NCI-H1105 treated with DMSO at 0.1 percent for 48 hours (cell line): ENCODE measurements around the gene PAX3.
A peak's percentile ranks its signal among the peaks of the same experiment; 100 is the strongest.

Experiments used
- DNase-seq: peaks from one replicate; lab custom pipeline; 2025; lab: John Stamatoyannopoulos, UW

PAX3 gene

GRCh38 chr2:222310747-222311318 is 12.0 kb upstream of the PAX3 start:
- DNase-seq, result no peak

- no peak for DNase-seq
These were observed 11.0 kb upstream of the PAX3 start for GRCh38 chr2:222309766-222310165.

GRCh38 chr2:222309361-222309760 is 10.6 kb upstream of the PAX3 start:
- no peak for DNase-seq

- no peak for DNase-seq
These were observed 9.4 kb upstream of the PAX3 start for GRCh38 chr2:222307978-222308730.

- no peak for DNase-seq
These were observed 8.5 kb upstream of the PAX3 start for GRCh38 chr2:222307143-222307756.

GRCh38 chr2:222306393-222307142 is 7.8 kb upstream of the PAX3 start:
- no peak for DNase-seq

- peak; percentile 10 for DNase-seq
These were observed 7.0 kb upstream of the PAX3 start for GRCh38 chr2:222305516-222306392.

GRCh38 chr2:222304737-222305515 is 6.1 kb upstream of the PAX3 start:
- no peak for DNase-seq

- no peak for DNase-seq
These were observed 5.3 kb upstream of the PAX3 start for GRCh38 chr2:222303828-222304736.

GRCh38 chr2:222303045-222303827 is 4.4 kb upstream of the PAX3 start:
- no peak for DNase-seq

- DNase-seq, result no peak
These were observed 3.6 kb upstream of the PAX3 start for GRCh38 chr2:222302178-222303018.

GRCh38 chr2:222301796-222302118 is 3.0 kb upstream of the PAX3 start:
- DNase-seq, result no peak

GRCh38 chr2:222301053-222301795 is 2.4 kb upstream of the PAX3 start:
- no peak for DNase-seq

GRCh38 chr2:222300726-222301052 is 1.9 kb upstream of the PAX3 start:
- no peak for DNase-seq

- no peak for DNase-seq
These were observed 1.3 kb upstream of the PAX3 start for GRCh38 chr2:222299906-222300725.

GRCh38 chr2:222298001-222298310 is 842 bp downstream of the PAX3 start:
- no peak for DNase-seq

GRCh38 chr2:222297600-222297935 is 1.2 kb downstream of the PAX3 start:
- no peak for DNase-seq
